ENCODE measurements around the gene PIK3C2G. TPM values are rescaled to one million over a fixed set of nuclear protein-coding genes. Genes with fewer than 3 reads are reported as not detected.

PIK3C2G gene
- total RNA-seq, 1 experiment from 2014 or later, result not detected

DNA sequence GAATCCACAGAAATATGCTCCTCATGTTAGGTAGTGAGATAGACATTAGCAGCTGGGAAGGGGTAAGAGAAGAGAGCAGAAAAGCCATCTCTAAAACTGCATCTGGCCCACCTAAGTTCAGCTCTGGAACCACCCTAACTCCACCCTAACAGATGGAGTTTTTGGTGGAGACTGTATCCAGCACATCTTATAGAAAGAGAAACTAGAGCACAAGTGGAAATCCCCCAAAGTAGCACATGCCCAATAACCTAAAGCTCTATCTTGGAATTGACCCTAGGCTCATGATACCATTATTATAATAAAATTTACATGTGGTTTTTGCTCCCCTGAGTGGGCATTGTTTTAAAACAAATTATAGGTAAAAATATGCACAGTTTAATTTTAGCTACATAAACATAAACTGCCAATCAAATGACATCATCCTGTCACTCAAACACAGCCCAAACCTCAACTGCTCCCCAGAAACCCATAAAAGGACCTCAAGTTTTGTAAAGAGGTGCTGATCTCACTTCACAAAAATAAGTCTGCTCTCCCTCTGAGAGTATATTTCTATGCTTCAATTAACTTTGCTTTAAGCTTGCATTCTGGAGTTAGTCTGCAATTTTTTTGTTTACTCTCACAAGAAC, 206.4 kb downstream of the PIK3C2G start:
- H3K18ac ChIP-seq (ENCODE audit: insufficient read length, low read depth, low read length), result no peak overlapping the region
- H2BK5ac ChIP-seq (ENCODE audit: insufficient read length, low read length), result no peak overlapping the region

More for the DNA sequence above, 206.4 kb downstream of the PIK3C2G start:
- Histone ChIP-seq H3K4me2 (ENCODE audit: insufficient read depth, insufficient read length, low read length) (no peak overlapping the region), H4K5ac (ENCODE audit: insufficient read length, low read depth, low read length) (no peak overlapping the region), H2AFZ (ENCODE audit: low read length) (no peak overlapping the region), H2BK12ac (ENCODE audit: insufficient read length, low read depth, low read length) (no peak overlapping the region), H2BK20ac (ENCODE audit: low read depth, low read length, poor library complexity, severe bottlenecking) (no peak overlapping the region), H3K27ac (ENCODE audit: insufficient read length, low read depth, low read length) (no peak overlapping the region), H3K14ac (ENCODE audit: insufficient read depth, low read length) (no peak overlapping the region), H4K20me1 (ENCODE audit: control insufficient read depth, insufficient read depth, insufficient read length) (no peaks in the 10 kb centered on the region), H2BK15ac (ENCODE audit: low read depth, low read length) (no peak overlapping the region), H3K27me3 (ENCODE audit: insufficient read depth, low read length) (no peaks in the 10 kb centered on the region), H3K9me3 (ENCODE audit: control insufficient read depth, low read depth, low read length) (no peaks in the 10 kb centered on the region), H3K4ac (ENCODE audit: low read depth, low read length) (no peak overlapping the region), H2AK5ac (ENCODE audit: insufficient read length, low read length) (no peak overlapping the region), H3K79me1 (ENCODE audit: insufficient read depth, low read depth, low read length, poor library complexity, severe bottlenecking) (no peaks in the 10 kb centered on the region), H2BK120ac (ENCODE audit: low read depth, low read length, poor library complexity, severe bottlenecking) (no peak overlapping the region), H3K56ac (ENCODE audit: insufficient read length, low read depth, low read length) (no peak overlapping the region), H3K79me2 (ENCODE audit: insufficient read depth, low read length) (no peaks in the 10 kb centered on the region), H3K23me2 (ENCODE audit: insufficient read length, low read depth, low read length, poor library complexity, severe bottlenecking) (no peaks in the 10 kb centered on the region), H3K9ac (ENCODE audit: extremely low read depth, insufficient read length, low read length) (no peak overlapping the region), H3K4me1 (ENCODE audit: insufficient read depth, low read length) (no peaks in the 10 kb centered on the region), H3T11ph (ENCODE audit: low read length) (no peak overlapping the region), H4K8ac (replicated peaks; ENCODE audit: insufficient read length, low read depth, low read length) (no peak overlapping the region), H4K91ac (ENCODE audit: insufficient read length, low read depth, low read length) (no peak overlapping the region), H3K23ac (ENCODE audit: insufficient read length, low read depth, low read length) (no peak overlapping the region)
- no peak for DNase-seq
- peaks cover 7% of the 10 kb centered on the region for H3K27me3 Mint-ChIP-seq (ENCODE audit: low read depth)
- H3K27ac Mint-ChIP-seq, result peak overlapping the region in 1 of 3 experiments; percentile 40; a peak in 1 of 7 replicates
- no peaks in the 10 kb centered on the region for H3K4me1 Mint-ChIP-seq
- no peaks in the 10 kb centered on the region for H3K36me3 Mint-ChIP-seq (ENCODE audit: insufficient read depth in 1 of 3, low read depth in 3 of 3)
- TF ChIP-seq, protein P1, sequence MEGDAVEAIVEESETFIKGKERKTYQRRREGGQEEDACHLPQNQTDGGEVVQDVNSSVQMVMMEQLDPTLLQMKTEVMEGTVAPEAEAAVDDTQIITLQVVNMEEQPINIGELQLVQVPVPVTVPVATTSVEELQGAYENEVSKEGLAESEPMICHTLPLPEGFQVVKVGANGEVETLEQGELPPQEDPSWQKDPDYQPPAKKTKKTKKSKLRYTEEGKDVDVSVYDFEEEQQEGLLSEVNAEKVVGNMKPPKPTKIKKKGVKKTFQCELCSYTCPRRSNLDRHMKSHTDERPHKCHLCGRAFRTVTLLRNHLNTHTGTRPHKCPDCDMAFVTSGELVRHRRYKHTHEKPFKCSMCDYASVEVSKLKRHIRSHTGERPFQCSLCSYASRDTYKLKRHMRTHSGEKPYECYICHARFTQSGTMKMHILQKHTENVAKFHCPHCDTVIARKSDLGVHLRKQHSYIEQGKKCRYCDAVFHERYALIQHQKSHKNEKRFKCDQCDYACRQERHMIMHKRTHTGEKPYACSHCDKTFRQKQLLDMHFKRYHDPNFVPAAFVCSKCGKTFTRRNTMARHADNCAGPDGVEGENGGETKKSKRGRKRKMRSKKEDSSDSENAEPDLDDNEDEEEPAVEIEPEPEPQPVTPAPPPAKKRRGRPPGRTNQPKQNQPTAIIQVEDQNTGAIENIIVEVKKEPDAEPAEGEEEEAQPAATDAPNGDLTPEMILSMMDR (conservative IDR thresholded peaks at IDR 0.05), result no peak
- H3K9me3 Mint-ChIP-seq, result no peaks in the 10 kb centered on the region
- H3K4me3 Mint-ChIP-seq, result no peak overlapping the region
